Endothelial cell of umbilical vein (primary cell): Measurements from ENCODE around the gene TPH1. TPM values are rescaled to one million over a fixed set of nuclear protein-coding genes. Genes with fewer than 3 reads are reported as not detected.

Experiments
- BruUV-seq: library from RNA; stranded (reverse); fragments of 400-500 nt; replicated peaks from 2 replicates; lab custom pipeline; 2021; lab: Mats Ljungman, UMichigan
- CTCF ChIA-PET: fragments of 300-600, 350-600 bp; sonication (Branson Sonifier 250); formaldehyde crosslinking; loops from one replicate; lab custom pipeline; 2021; ENCODE audit warnings: antibody characterized with exemption, inconsistent platforms; lab: Charles Lee
- POLR2A ChIA-PET: fragments of 300-600, 350-600 bp; sonication (Branson Sonifier 250); formaldehyde crosslinking; loops from one replicate; lab custom pipeline; 2021; ENCODE audit warnings: antibody characterized with exemption, inconsistent platforms; lab: Charles Lee
- DNase-seq: peaks from one replicate; pipeline ENCODE4 v3.0.0-alpha.2; 2011; ENCODE audit warnings: low read depth, low spot score
- FAIRE-seq: peaks from 2 replicates; lab custom pipeline; 2011; peaks lifted over from hg19 to GRCh38; lab: Jason Lieb, UNC
- H2AFZ ChIP-seq: 2 replicates; pipeline ENCODE4 v1.6.0; 2012; ENCODE audit warnings: low read depth, low read length, control low read depth, inconsistent platforms
- H3K27ac ChIP-seq: 2 replicates; pipeline ENCODE4 v1.5.1; 2011; ENCODE audit warnings: low read depth, mild to moderate bottlenecking, control low read depth, low read length, moderate library complexity; ENCODE audit not compliant: insufficient read depth
- H3K27me3 ChIP-seq, 2 experiments: 2 replicates each; pipeline versions ENCODE4 v1.6.0 to v1.6.1; 2011; ENCODE audit warnings: low read length in 2 of 2, mixed read lengths in 1 of 2; ENCODE audit not compliant: control insufficient read depth in 2 of 2, insufficient read depth in 2 of 2
- H3K36me3 ChIP-seq, 2 experiments: 2 replicates in 1 of 2; 3 replicates in 1 of 2; pipeline ENCODE4 v1.5.1; 2011; ENCODE audit warnings: low read length in 2 of 2, mild to moderate bottlenecking in 1 of 2, moderate library complexity in 1 of 2; ENCODE audit not compliant: control insufficient read depth in 2 of 2, insufficient read depth in 2 of 2; ENCODE audit errors: extremely low read depth in 1 of 2
- H3K4me1 ChIP-seq: 3 replicates; pipeline ENCODE4 v1.5.1; 2011; ENCODE audit warnings: mild to moderate bottlenecking, low read length; ENCODE audit not compliant: control insufficient read depth, insufficient read depth; ENCODE audit errors: extremely low read depth
- H3K4me2 ChIP-seq: 2 replicates; pipeline ENCODE4 v1.6.1; 2011; ENCODE audit warnings: low read length, control low read depth, mixed read lengths; ENCODE audit not compliant: insufficient read depth
- H3K4me3 ChIP-seq, 3 experiments: fragments of 200-600 bp in 1 of 3; sonication (generic), shearing (Covaris generic) in 1 of 3; replicated peaks in 1 of 3; 2 replicates each; pipeline ENCODE4 v1.5.1; 2011 to 2016; ENCODE audit warnings: control low read depth in 3 of 3, low read length in 3 of 3, mild to moderate bottlenecking in 2 of 3, inconsistent platforms in 1 of 3, low read depth in 1 of 3, moderate library complexity in 1 of 3; ENCODE audit not compliant: insufficient read depth in 1 of 3
- H3K79me2 ChIP-seq: 2 replicates; pipeline ENCODE4 v1.6.0; 2012; ENCODE audit warnings: low read length, inconsistent platforms; ENCODE audit not compliant: control insufficient read depth, insufficient read depth
- H3K9ac ChIP-seq: replicated peaks from 2 replicates; pipeline ENCODE3; 2011; ENCODE audit warnings: low read length, control low read depth; ENCODE audit not compliant: insufficient read depth; ENCODE audit errors: extremely low read depth
- H3K9me1 ChIP-seq: replicated peaks from 3 replicates; pipeline ENCODE4 v1.6.0; 2011; ENCODE audit warnings: mild to moderate bottlenecking, low read length; ENCODE audit not compliant: control insufficient read depth, insufficient read depth; ENCODE audit errors: extremely low read depth
- H3K9me3 ChIP-seq: replicated peaks from 2 replicates; pipeline ENCODE4 v1.5.1; 2012; ENCODE audit warnings: low read length, inconsistent platforms; ENCODE audit not compliant: control insufficient read depth, insufficient read depth
- H4K20me1 ChIP-seq: replicated peaks from 2 replicates; pipeline ENCODE3; 2011; ENCODE audit warnings: mild to moderate bottlenecking, low read length; ENCODE audit not compliant: control insufficient read depth, insufficient read depth; ENCODE audit errors: extremely low read depth
- CTCF ChIP-seq, 2 donors: IDR thresholded peaks; 1 replicate in 1 of 2; 2 replicates in 1 of 2; pipeline ENCODE4 v1.5.1; 2011; ENCODE audit warnings: low read length in 2 of 2, mild to moderate bottlenecking in 2 of 2, moderate library complexity in 2 of 2, control low read depth in 1 of 2, inconsistent platforms in 1 of 2, low read depth in 1 of 2; ENCODE audit not compliant: insufficient read depth in 1 of 2; ENCODE audit errors: extremely low read depth in 1 of 2
- FOS ChIP-seq: IDR thresholded peaks from 2 replicates; pipeline ENCODE4 v1.6.1; 2011; ENCODE audit warnings: mild to moderate bottlenecking, low read length, moderate library complexity, borderline replicate concordance; ENCODE audit not compliant: insufficient read depth
- GATA2 ChIP-seq: IDR thresholded peaks from 2 replicates; pipeline ENCODE4 v1.7.0; 2011; ENCODE audit warnings: low read depth, mild to moderate bottlenecking, moderate library complexity, mixed read lengths, low read length; ENCODE audit not compliant: insufficient read length, insufficient read depth
- JUN ChIP-seq: IDR thresholded peaks from 2 replicates; pipeline ENCODE4 v1.6.1; 2011; ENCODE audit warnings: borderline replicate concordance, low read depth; ENCODE audit not compliant: insufficient read length, insufficient read depth
- MAX ChIP-seq: IDR thresholded peaks from 2 replicates; pipeline ENCODE4 v1.6.1; 2011; ENCODE audit not compliant: insufficient read depth, insufficient read length
- MYC ChIP-seq: IDR thresholded peaks from one replicate; pipeline ENCODE4 v1.6.1; 2011; ENCODE audit warnings: mild to moderate bottlenecking, low read depth, low read length
- POLR2AphosphoS5 ChIP-seq: IDR thresholded peaks from 2 replicates; pipeline ENCODE4 v1.6.1; 2012; ENCODE audit warnings: low read depth, mild to moderate bottlenecking, control low read depth, low read length, moderate library complexity; ENCODE audit not compliant: insufficient read depth
- dilution Hi-C: fragments of 300-500 bp; cut with MboI; formaldehyde crosslinking; loops from one replicate; pipeline ENCODE4 v1.15.0; 2019; ENCODE audit warnings: low sequenced_read_pairs; ENCODE audit not compliant: extremely low pct_ligation_motif_present
- intact Hi-C: fragments of 100-400 bp; cut with micrococcal nuclease; formaldehyde crosslinking; loops from one replicate; pipeline ENCODE4 v1.10.0; 2022
- polyA plus RNA-seq, 4 experiments: library from polyadenylated mRNA; depleted of rRNA in 3 of 4; stranded (reverse) in 3 of 4; unstranded in 1 of 4; fragments of >200 nt; gene quantifications; 2 replicates each; pipeline versions ENCODE4 v1.2.1 to v1.2.3, GENCODE V29; 2011 to 2012; ENCODE audit warnings: missing spikeins in 1 of 4
- total RNA-seq: library from RNA; stranded (reverse); gene quantifications from 2 replicates; pipeline ENCODE4 v1.2.3, GENCODE V29; 2021

The TPH1 gene
- total and polyA plus RNA-seq, 2 donors (not counting 3 experiments of a cell fraction or from before 2014, with no cell fraction given), result 0.07 TPM

- H3K4me3 ChIP-seq, result no peak overlapping the region
- ChIA-PET POLR2A (no interaction called here), CTCF (no interaction called here)
- intact Hi-C loops (no loop called here), dilution Hi-C loops (no loop called here)
- no peaks in the 10 kb centered on the region for H4K20me1 ChIP-seq
- H3K9ac ChIP-seq, result no peak overlapping the region
- no peaks in the 10 kb centered on the region for H3K9me1 ChIP-seq
- no peak for TF ChIP-seq FOS
- no peak for TF ChIP-seq GATA2
- no peak for TF ChIP-seq JUN
- no peak for TF ChIP-seq MYC
- no peak for TF ChIP-seq MAX
- no peak for TF ChIP-seq CTCF (IDR thresholded peaks at IDR 0.05; ENCODE audit: extremely low read depth in 1 of 2, insufficient read depth in 1 of 2, low read depth in 1 of 2, low read length in 2 of 2)
- no peak for TF ChIP-seq POLR2AphosphoS5
- no peak overlapping the region for H3K27ac ChIP-seq
- no peaks in the 10 kb centered on the region for H3K36me3 ChIP-seq
- no peaks in the 10 kb centered on the region for H3K79me2 ChIP-seq
- H2AFZ ChIP-seq, result no peak overlapping the region
- no peaks in the 10 kb centered on the region for H3K4me1 ChIP-seq
- H3K27me3 ChIP-seq, result no peaks in the 10 kb centered on the region
- no TSS peak for BruUV-seq
- H3K4me2 ChIP-seq, result no peak overlapping the region
- no peaks in the 10 kb centered on the region for H3K9me3 ChIP-seq
- FAIRE-seq (no peak), DNase-seq (no peak)
Measured at GRCh38 chr11:18063862-18064434, 17.9 kb upstream of the TPH1 start.
